Stimulated activated CD4-positive, alpha-beta T cell treated with anti-CD3 and anti-CD28 coated beads, Interleukin-15, amount 100 ng/mL, for 48 hours (primary cell): Measurements from ENCODE around the gene USP53.
A peak's percentile ranks its signal among the peaks of the same experiment; 100 is the strongest.
"Not testable (repeated sequence)": the region's sequence is repeated elsewhere in the genome, so short reads cannot be mapped to it uniquely, and the experiment has no call there.

ENCODE experiments used
- DNase-seq, 2 donors: peaks; one replicate each; pipeline ENCODE4 v3.0.0-alpha.2; 2020; ENCODE audit warnings: low read depth in 2 of 2

The USP53 gene

DNA sequence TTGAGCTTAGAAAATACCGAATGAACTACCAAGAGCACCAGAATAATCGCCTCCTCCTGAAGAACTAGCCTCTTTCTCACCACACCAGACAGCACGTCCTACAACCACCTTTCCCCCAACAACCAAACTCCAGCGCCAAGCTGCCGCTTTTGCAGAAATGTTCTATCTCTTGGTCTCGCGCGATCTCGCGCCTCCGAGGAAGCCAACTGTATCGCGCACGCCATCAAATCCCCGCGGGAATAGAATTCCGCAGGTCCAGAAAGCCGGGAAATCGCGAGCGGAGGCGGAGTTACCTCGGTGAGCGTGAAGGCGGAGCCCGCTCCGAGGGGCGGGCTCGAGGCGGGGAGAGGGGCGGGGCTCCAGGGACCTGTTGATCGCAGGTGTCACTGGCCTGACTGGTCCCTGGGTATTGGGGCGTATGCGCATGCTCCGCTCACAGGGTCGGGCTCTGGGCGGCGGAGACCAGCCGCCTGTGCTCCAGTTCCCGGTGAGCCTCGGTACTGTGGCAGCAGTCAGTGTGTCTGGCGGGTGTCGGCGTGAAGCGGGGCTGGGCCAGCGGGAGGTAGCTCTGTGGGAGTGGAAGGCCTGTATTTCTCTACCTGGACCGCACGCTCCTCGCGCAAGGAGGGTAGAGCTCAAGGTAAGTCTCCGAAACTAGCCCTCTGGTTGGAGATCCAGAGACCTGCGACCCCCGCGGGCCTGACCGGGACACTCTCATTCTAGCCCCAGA is at the start of gene USP53:
USP53 (plus strand) TSS at position 480 of the 730 bp plus-strand sequence. CDS start 27,047 bp downstream, outside the sequence.
- peak; percentile 97 for DNase-seq

DNA sequence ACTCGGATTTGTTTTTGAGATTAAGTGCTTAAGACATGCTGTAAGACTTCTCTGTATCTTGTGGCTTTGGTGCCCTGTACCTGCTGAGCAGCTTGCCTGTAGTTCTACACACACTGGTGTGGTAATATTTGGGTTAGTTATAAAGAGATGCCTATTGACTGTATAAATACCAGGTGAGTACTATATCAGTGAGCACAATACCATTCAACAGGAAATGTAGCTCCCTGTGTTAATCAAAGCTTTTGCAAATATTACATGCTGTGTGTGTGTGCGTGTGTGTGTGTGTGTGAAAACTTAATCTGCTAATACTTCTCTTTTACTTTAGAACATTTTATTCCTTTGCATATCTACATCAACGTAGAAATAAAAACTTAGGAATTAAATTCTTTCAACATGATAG is 46.7 kb upstream of the USP53 start:
- DNase-seq: no peak

- no peak for DNase-seq
Observed at GRCh38 chr4:119170195-119170594, 42.3 kb upstream of the USP53 start.

DNA sequence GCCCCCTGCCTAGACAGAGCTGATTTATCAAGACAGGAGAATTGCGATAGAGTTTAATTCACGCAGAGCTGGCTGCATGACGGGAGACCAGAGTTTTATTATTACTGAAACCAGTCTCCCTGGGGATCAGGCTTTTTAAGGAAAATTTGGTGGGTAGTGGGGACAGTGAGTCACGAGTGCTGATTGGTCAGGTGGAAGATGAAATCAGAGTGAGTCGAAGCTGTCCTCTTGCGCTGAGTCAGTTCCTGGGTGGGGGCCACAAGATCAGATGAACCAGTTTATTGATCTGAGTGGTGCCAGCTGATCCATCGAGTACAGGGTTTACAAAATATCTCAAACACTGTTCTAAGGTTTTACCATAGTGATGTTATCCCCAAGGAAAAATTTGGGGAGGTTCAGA is 40.3 kb upstream of the USP53 start:
- peak in 1 of 2 donors; percentile 5 for DNase-seq

DNA sequence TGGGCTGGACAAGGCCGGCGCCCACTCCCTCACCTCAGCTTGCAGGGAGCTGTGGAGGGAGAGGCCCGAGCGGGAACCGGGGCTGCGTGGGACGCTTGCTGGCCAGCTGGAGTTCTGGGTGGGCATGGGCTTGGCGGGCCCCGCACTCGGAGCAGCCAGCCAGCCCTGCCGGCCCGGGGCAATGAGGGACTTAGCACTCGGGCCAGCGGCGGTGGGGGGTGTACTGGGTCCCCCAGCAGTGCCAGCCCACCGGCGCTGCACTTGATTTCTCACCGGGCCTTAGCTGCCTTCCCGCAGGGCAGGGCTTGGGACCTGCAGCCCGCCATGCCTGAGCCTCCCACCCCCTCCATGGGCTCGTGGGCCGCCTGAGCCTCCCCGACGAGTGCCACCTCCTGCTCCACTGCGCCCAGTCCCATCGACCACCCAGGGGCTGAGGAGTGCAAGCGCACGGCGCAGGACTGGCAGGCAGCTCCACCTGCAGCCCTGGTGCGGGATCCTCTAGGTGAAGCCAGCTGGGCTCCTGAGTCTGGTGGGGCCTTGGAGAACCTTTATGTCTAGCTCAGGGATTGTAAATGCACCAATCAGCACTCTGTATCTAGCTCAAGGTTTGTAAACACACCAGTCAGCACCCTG is 38.7 kb upstream of the USP53 start:
- not testable (repeated sequence) for DNase-seq

DNA sequence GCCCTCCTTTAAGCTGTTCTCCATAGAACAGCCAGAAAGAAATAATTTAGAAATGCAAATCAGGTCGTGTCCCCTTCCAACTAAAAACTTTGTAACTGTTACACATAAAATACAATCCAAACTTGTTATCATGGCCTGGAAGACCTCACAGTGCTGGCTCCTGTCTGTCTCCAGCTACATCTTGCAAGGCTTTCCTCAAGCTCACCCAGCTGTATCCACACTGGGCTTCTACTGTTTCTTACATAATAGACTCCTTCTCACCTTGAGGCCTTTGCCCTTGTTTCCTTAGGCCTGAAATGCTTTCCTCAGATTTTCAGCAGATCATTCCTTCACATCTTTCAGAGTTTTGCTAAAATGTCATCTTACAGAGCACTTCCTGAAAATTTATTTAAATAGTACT is 33.5 kb upstream of the USP53 start:
- DNase-seq: no peak

DNA sequence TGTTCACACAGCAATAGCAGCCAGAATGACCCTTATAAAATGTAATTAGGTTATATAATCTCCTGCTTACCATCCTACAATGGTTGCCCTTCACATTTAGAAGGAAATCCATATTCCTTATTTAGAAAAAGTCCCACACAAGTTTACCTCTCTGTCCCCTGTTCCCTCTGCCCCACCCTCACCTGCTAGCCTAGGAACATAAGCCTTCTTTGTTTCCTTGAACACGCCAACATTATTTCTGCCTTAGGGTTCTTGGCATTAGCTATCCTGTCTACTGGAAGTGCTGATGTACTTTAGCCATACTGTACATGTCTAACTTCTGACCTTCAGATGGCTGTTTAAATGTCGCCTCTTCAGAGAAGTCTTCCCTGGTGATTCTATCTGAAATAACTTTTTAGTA is 28.4 kb upstream of the USP53 start:
- no peak for DNase-seq

DNA sequence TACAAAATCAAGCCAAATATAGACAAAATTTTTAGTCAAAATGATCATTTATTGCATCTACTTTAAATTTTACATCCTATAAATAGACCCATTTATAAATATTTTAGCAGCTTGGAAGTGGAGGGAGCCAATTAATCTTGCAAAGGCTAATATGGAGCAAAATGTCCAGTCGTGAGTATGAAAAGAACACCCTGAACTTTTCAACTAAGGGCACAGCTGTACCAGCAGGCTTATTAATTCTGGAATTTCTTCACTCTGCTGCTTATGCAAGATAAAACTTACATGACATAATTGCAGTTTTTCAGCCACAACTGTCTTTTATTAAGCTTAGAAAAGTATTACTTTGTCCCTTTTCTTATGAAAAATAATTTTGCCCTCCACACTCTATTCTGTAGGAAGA is 22.9 kb upstream of the USP53 start:
- no peak for DNase-seq

- DNase-seq: no peak
Observed at GRCh38 chr4:119190354-119190753, 22.2 kb upstream of the USP53 start.

DNA sequence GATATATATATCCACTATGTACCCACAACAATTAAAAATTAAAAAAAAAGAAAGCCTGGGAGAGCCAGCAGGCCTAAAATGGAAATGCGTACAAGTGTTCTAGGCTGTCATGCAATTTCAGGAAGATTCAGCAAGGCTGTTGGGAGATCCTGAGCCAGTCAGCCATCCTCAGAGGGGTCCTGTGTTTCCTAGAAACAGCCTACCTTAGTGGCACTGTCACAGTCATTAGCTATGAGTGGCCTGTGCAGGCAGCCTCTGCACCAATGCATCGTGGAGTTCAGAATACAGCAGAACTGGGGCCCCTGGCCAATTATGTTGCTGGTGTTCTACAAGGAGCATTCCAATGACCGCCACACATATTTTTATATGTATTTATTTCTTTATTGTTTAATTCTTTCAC is 21.0 kb upstream of the USP53 start:
- no peak for DNase-seq

DNA sequence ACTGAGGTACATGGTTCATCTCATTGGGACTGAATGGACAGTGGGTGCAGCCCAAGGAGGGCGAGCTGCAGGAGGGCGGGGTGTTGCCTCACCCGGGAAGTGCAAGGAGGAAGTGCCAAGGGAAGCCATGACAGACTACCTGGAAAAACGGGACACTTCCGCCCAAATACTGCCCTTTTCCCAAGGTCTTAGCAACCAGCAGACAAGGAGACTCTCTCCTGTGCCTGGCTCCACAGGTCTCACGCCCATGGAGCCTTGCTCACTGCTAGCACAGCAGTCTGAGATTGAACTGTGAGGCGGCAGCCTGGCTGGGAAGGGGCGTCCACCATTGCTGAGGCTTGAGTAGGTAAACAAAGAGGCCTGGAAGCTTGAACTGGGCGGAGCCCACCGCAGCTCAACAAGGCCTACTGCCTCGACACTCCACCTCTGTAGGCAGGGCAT is 14.7 kb upstream of the USP53 start:
- no peak for DNase-seq

- DNase-seq: no peak
Observed at GRCh38 chr4:119204916-119205315, 7.6 kb upstream of the USP53 start.

DNA sequence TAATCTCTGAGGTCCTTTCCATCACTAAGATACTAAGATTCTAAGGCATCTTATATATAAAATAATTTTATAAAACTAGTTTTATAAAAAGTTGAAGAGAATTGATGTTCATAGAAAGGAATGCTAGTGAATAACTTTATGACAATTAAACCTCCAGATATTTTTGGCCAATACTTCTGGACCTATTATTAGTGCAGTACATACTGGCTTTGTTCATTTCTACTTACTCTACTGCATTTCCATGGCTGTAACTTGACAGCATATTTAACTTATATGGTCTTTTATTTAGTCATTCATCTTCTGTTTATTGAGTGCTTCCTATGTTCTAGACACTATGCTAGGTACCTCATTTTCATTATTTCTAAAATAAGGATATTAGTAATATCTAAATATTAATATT is 6.8 kb upstream of the USP53 start:
- no peak for DNase-seq

- DNase-seq: no peak
Observed at GRCh38 chr4:119206178-119206577, 6.3 kb upstream of the USP53 start.

DNA sequence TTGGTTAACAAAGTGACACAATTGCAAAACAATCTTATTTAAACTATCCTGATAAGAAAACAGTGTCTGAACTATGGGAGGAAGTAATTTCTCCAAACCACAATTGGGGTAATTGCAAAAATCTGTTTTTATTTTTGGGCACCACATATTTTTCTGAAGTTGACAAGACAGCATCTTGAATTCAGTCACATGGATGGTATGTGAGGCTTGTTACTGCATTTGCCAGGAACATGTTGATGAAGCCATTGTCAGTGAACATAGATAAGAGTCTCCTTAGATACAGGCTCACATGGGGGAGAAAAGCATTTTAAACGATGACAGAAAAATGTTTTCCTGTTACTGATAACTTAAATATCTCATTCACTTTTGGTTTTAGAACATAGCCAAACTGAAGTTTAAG is 5.5 kb upstream of the USP53 start:
- DNase-seq: no peak

DNA sequence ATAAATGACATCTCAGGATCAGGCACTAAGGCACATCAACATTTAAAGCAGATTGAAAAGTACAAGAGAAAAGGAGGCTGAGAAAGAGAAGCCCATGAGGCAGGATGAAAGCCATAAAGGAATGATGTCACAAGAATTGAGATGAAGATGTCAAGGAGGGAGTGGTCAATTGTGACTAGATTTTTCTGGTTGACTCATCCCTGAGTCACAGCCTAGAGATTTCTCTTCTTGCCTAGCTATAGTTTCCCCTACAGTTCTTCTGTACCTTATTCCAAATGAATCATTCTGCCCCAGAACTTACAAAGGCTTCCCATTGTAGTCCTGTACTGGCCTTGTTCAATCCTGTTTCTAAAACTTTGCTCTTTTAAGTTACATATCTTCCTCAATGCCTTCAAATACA is 3.4 kb upstream of the USP53 start:
- peak; percentile 18 to 56 for DNase-seq

DNA sequence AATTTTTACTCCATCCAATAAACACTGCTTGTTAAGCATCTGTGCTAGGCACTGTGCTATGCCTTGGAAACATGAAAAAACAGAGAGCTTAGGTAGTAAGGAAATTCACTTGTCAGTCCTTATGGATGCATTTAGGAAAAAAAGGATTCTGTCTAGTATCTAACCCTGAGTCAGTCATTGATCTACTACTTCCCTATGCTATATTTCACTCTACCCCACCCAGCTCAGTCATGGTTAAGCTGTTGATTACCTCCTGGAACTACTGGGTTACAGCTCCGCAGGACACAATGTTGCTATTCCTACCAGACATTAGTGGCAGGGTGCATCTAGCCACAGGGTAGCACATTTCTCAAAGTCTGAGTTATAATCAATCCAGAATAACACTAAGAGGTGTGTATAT is 2.9 kb upstream of the USP53 start:
- no peak for DNase-seq

- DNase-seq: no peak
Observed at GRCh38 chr4:119210775-119211174, 1.7 kb upstream of the USP53 start.

DNA sequence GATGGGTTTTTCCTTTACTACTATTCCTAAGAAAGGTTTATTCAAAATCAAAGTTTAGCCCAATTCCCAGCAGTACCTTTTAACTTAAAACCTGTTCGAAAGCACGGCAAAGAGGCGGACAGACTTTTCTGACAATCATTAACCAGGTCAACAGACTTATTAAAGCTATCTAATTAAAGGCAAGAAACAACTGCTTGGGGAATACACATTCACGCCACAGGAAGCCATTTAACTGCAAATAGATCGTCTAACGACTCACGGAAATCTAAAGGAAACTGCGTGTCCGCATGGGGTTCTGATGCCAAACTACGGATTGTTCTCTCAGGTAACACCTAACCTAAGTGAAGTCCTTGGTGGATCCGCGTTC is 663 bp upstream of the USP53 start:
- DNase-seq: no peak

DNA sequence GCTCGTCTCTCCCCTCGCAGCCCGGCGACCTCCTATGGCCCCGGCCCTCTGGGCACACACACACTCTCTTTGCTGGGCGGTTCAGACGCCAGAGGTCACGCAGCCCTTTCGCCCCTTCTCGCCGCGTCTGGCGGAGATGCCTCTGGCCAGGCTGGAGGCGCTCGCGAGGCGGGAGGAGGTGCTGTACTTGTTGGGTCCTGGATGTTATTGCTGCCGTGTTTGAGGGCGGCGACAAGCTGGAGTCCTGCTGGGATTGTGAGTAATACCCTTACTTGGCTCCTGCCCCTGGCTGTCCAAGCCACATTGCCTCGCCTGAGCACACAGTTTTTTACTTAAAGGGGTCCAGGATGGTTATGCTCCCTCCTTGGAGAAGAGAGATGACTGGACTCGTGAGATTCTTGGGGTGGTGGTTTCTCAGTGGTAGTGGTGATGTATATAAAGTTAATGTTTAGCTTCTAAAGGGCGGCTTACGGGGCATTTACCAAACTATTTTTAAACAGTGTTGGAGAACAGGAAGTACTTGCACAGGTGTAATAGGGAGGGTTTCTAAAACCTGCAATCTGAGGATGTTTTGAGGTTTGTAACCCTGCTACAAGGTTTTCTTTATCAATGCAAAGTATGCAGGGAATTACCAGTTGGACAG is 572 bp downstream of the USP53 start:
- peak; percentile 38 to 54 for DNase-seq

DNA sequence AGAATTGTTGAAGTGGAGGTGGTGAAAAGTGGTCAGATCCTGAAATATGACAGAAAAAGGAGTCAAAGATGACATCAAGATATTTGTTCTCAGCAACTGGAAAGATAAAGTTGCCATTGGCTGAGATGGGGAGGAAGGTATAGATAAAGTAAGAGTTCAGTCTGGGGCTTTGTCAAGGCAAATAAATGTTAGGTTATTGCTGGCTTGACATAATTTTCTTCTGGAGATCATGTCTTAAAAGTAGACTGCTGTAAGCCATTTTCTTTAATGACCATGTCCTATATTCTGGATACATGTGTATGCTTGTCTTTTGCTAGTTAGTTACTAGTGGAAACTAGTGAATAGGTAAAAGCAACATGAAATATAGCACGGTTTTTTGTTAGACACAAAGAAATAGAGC is 5.6 kb downstream of the USP53 start:
- DNase-seq: no peak

- no peak for DNase-seq
Observed at GRCh38 chr4:119221412-119221811, 8.9 kb downstream of the USP53 start.

- DNase-seq: no peak
Observed at GRCh38 chr4:119227690-119228089, 15.2 kb downstream of the USP53 start.
